MCF 10A (cell line): ENCODE data around the gene RGS7. TPM values are rescaled to one million over a fixed set of nuclear protein-coding genes. Genes with fewer than 3 reads are reported as not detected.

Experiments used
- BruUV-seq: library from RNA; stranded (reverse); fragments of 400-500 nt; replicated peaks from 2 replicates; lab custom pipeline; 2021; lab: Mats Ljungman, UMichigan
- CTCF ChIA-PET: fragments of 300-600 bp; sonication (Branson Sonifier 250); formaldehyde crosslinking; extraction: SDS; loops from one replicate; lab custom pipeline; 2021; ENCODE audit warnings: antibody characterized with exemption, inconsistent platforms; lab: Yijun Ruan, JAX
- POLR2A ChIA-PET: fragments of 300-600, 350-650 bp; sonication (Branson Sonifier 250); formaldehyde crosslinking; extraction: SDS; loops from one replicate; lab custom pipeline; 2020; ENCODE audit warnings: antibody characterized with exemption, inconsistent platforms; lab: Yijun Ruan, JAX
- DNase-seq: peaks from one replicate; pipeline ENCODE4 v3.0.0-alpha.2; 2018; ENCODE audit not compliant: unreplicated experiment
- H3K27ac Mint-ChIP-seq: one replicate; pipeline ENCODE4 v1.8.0; 2022; ENCODE audit warnings: mild to moderate bottlenecking, low read depth, mixed read lengths; ENCODE audit not compliant: unreplicated experiment
- H3K27me3 Mint-ChIP-seq: one replicate; pipeline ENCODE4 v1.8.0; 2022; ENCODE audit warnings: mixed read lengths; ENCODE audit not compliant: insufficient read depth, unreplicated experiment
- H3K36me3 Mint-ChIP-seq: one replicate; pipeline ENCODE4 v1.8.0; 2022; ENCODE audit warnings: mild to moderate bottlenecking, moderate library complexity, mixed read lengths; ENCODE audit not compliant: insufficient read depth, unreplicated experiment
- H3K4me1 Mint-ChIP-seq: one replicate; pipeline ENCODE4 v1.8.0; 2022; ENCODE audit warnings: mixed read lengths; ENCODE audit not compliant: insufficient read depth, unreplicated experiment
- H3K4me3 Mint-ChIP-seq: one replicate; pipeline ENCODE4 v1.8.0; 2022; ENCODE audit warnings: mild to moderate bottlenecking, moderate library complexity, mixed read lengths; ENCODE audit not compliant: unreplicated experiment
- H3K9me3 Mint-ChIP-seq: one replicate; pipeline ENCODE4 v1.8.0; 2022; ENCODE audit warnings: mixed read lengths; ENCODE audit not compliant: unreplicated experiment
- CTCF ChIP-seq: fragments of 200-600 bp; IDR thresholded peaks from one replicate; pipeline ENCODE4 v1.8.0; 2022; ENCODE audit warnings: antibody characterized with exemption, mild to moderate bottlenecking; ENCODE audit not compliant: unreplicated experiment
- intact Hi-C: fragments of 100-400 bp; cut with micrococcal nuclease; formaldehyde crosslinking; loops from 2 replicates; pipeline ENCODE4 v1.14.1; 2022
- total RNA-seq: library from RNA; stranded (reverse); gene quantifications from 2 replicates; pipeline ENCODE4 v1.2.3, GENCODE V29; 2022

RGS7 gene
- total RNA-seq, 1 experiment from 2014 or later: 0.42 TPM

- ChIA-PET POLR2A (interaction anchor here (0.6 to 0.7 kb wide), 2 partner anchors 37 to 75 kb away, joined by 3 read pairs; no protein-coding TSS in a partner anchor), CTCF (no interaction called here)
- Mint-ChIP-seq H3K9me3 (peaks cover 13% of the 10 kb centered on the region), H3K36me3 (no peaks in the 10 kb centered on the region), H3K27ac (peak overlapping the region; percentile 17), H3K4me3 (no peak overlapping the region), H3K4me1 (no peaks in the 10 kb centered on the region), H3K27me3 (no peaks in the 10 kb centered on the region)
- no TSS peak for BruUV-seq
- no peak for DNase-seq
- no peak for TF ChIP-seq CTCF
- intact Hi-C loops: no loop called here
Observed at GRCh38 chr1:241131636-241132194, 225.3 kb downstream of the RGS7 start.

GRCh38 chr1:241130881-241131280 lies 226.1 kb downstream of the RGS7 start:
- H3K4me1 Mint-ChIP-seq: no peaks in the 10 kb centered on the region
- POLR2A ChIA-PET: interaction anchor here (0.7 kb wide), 1 partner anchor 36 kb away, joined by 3 read pairs; no protein-coding TSS in a partner anchor
- peaks cover 13% of the 10 kb centered on the region for H3K9me3 Mint-ChIP-seq
- H3K27ac Mint-ChIP-seq: peak overlapping the region; percentile 17
- no peak for DNase-seq
- BruUV-seq: no TSS peak
- intact Hi-C loops: no loop called here
- no peak for TF ChIP-seq CTCF
- no peaks in the 10 kb centered on the region for H3K36me3 Mint-ChIP-seq
- CTCF ChIA-PET: interaction anchor here (1.0 kb wide), 1 partner anchor 209 kb away, joined by 4 read pairs; no protein-coding TSS in a partner anchor
- no peak overlapping the region for H3K4me3 Mint-ChIP-seq
- no peaks in the 10 kb centered on the region for H3K27me3 Mint-ChIP-seq

- no peak overlapping the region for H3K27ac Mint-ChIP-seq
- POLR2A ChIA-PET: interaction anchor here (0.6 kb wide), 1 partner anchor 374 kb away, joined by 3 read pairs; no protein-coding TSS in a partner anchor
- TF ChIP-seq CTCF: no peak
- no peak overlapping the region for H3K4me3 Mint-ChIP-seq
- H3K9me3 Mint-ChIP-seq: peaks cover 10% of the 10 kb centered on the region
- H3K27me3 Mint-ChIP-seq: no peaks in the 10 kb centered on the region
- DNase-seq: no peak
- BruUV-seq: no TSS peak
- H3K36me3 Mint-ChIP-seq: no peaks in the 10 kb centered on the region
- CTCF ChIA-PET: no interaction called here
- no peaks in the 10 kb centered on the region for H3K4me1 Mint-ChIP-seq
- intact Hi-C loops: no loop called here
Observed at GRCh38 chr1:241129207-241129960, 227.6 kb downstream of the RGS7 start.

- Mint-ChIP-seq H3K9me3 (no peaks in the 10 kb centered on the region), H3K27me3 (no peaks in the 10 kb centered on the region), H3K36me3 (no peaks in the 10 kb centered on the region), H3K27ac (no peak overlapping the region), H3K4me3 (no peak overlapping the region), H3K4me1 (no peaks in the 10 kb centered on the region)
- no peak for DNase-seq
- TF ChIP-seq CTCF: no peak
- ChIA-PET POLR2A (no interaction called here), CTCF (interaction anchor here (0.9 to 1.2 kb wide), 3 partner anchors 10 to 354 kb away, joined by 3 read pairs; no protein-coding TSS in a partner anchor)
- intact Hi-C loops: no loop called here
- no TSS peak for BruUV-seq
Observed at GRCh38 chr1:241125286-241125685, 231.7 kb downstream of the RGS7 start.
